Measurements from ENCODE around the gene PDIA5. TPM values are rescaled to one million over a fixed set of nuclear protein-coding genes. Genes with fewer than 3 reads are reported as not detected.

The PDIA5 gene
- total RNA-seq, 1 experiment from 2014 or later = 41.5 TPM

- TF ChIP-seq FOXP4 (CRISPR knock-in tag; IDR thresholded peaks at IDR 0.05) (no peak), ZNF532 (CRISPR knock-in tag; IDR thresholded peaks at IDR 0.05; ENCODE audit: borderline replicate concordance) (no peak), E2F5 (CRISPR knock-in tag; IDR thresholded peaks at IDR 0.05) (no peak), ZNF121 (CRISPR knock-in tag; IDR thresholded peaks at IDR 0.05) (no peak), ZNF423 (CRISPR knock-in tag; IDR thresholded peaks at IDR 0.05) (no peak)
These were observed 36.0 kb downstream of the PDIA5 start (continued) for GRCh38 chr3:123102826-123103225.

GRCh38 chr3:123104550-123104949, 37.7 kb downstream of the PDIA5 start:
- peaks cover 60% of the 10 kb centered on the region for H3K36me3 Mint-ChIP-seq
- no peaks in the 10 kb centered on the region for H3K27me3 Mint-ChIP-seq (ENCODE audit: low read depth)
- H3K27ac Mint-ChIP-seq = no peak overlapping the region
- no peak overlapping the region for H3K4me3 Mint-ChIP-seq
- TF ChIP-seq ZNF263 (CRISPR knock-in tag; IDR thresholded peaks at IDR 0.05; ENCODE audit: low read depth) (no peak), NFYB (CRISPR knock-in tag; conservative IDR thresholded peaks at IDR 0.05; ENCODE audit: low read depth) (no peak), ZNF396 (CRISPR knock-in tag; IDR thresholded peaks at IDR 0.05; ENCODE audit: borderline replicate concordance) (no peak), E2F1 (CRISPR knock-in tag; IDR thresholded peaks at IDR 0.05) (no peak), USF2 (CRISPR knock-in tag; IDR thresholded peaks at IDR 0.05) (no peak), ESRRA (CRISPR knock-in tag; IDR thresholded peaks at IDR 0.05; ENCODE audit: borderline replicate concordance) (no peak), NR3C1 (CRISPR knock-in tag; conservative IDR thresholded peaks at IDR 0.05; ENCODE audit: low read depth) (no peak), GABPB1 (CRISPR knock-in tag; IDR thresholded peaks at IDR 0.05) (no peak), CTCF (IDR thresholded peaks at IDR 0.05) (no peak), GTF2I (CRISPR knock-in tag; conservative IDR thresholded peaks at IDR 0.05) (no peak), E2F5 (CRISPR knock-in tag; IDR thresholded peaks at IDR 0.05) (no peak), TP53 (CRISPR knock-in tag; IDR thresholded peaks at IDR 0.05) (no peak)
- POLR2A ChIA-PET = no interaction called here
- CTCF ChIA-PET = no interaction called here
- DNase-seq (ENCODE audit: low spot score) (no peak), ATAC-seq (no peak)
- H3K4me1 Mint-ChIP-seq = peaks cover 9% of the 10 kb centered on the region
- H3K9me3 Mint-ChIP-seq = no peaks in the 10 kb centered on the region

Data from WTC11 (cell line).